GM12878 (cell line): ENCODE measurements around the gene ZNF780B. TPM values are rescaled to one million over a fixed set of nuclear protein-coding genes. Genes with fewer than 3 reads are reported as not detected.
"Not testable (repeated sequence)": the region's sequence is repeated elsewhere in the genome, so short reads cannot be mapped to it uniquely, and the experiment has no call there.

Source experiments
- ATAC-seq: fragments of 200-7000 bp; cut with Tn5 transposase; 3 replicates; pipeline ENCODE4 v1.9.1; 2020; ENCODE audit warnings: mild to moderate bottlenecking, moderate library complexity
- BruUV-seq: library from RNA; stranded (reverse); fragments of 400-500 nt; replicated peaks from 2 replicates; lab custom pipeline; 2021; lab: Mats Ljungman, UMichigan
- CTCF ChIA-PET: fragments of 300-600 bp; sonication (Branson Sonifier 250); formaldehyde crosslinking; extraction: SDS; loops from one replicate; lab custom pipeline; 2021; ENCODE audit warnings: inconsistent platforms; lab: Yijun Ruan, JAX
- POLR2A ChIA-PET: fragments of 350-600 bp; formaldehyde crosslinking; extraction: SDS; loops from one replicate; lab custom pipeline; 2021; ENCODE audit warnings: inconsistent platforms; lab: Charles Lee
- RAD21 ChIA-PET: fragments of 300-600 bp; sonication (Branson Sonifier 250); formaldehyde crosslinking; loops from one replicate; lab custom pipeline; 2023; ENCODE audit warnings: antibody characterized with exemption; ENCODE audit not compliant: unreplicated experiment; lab: Charles Lee
- SMC1A ChIA-PET: fragments of 300-600 bp; sonication (Branson Sonifier 250); formaldehyde crosslinking; loops from one replicate; lab custom pipeline; 2023; ENCODE audit not compliant: unreplicated experiment, uncharacterized antibody; lab: Charles Lee
- DNase-seq: peaks from one replicate; pipeline ENCODE4 v3.0.0-alpha.2; 2011; ENCODE audit warnings: low read depth, low spot score
- FAIRE-seq: peaks from 3 replicates; lab custom pipeline; 2011; peaks lifted over from hg19 to GRCh38; lab: Jason Lieb, UNC
- H2AFZ ChIP-seq: 2 replicates; pipeline ENCODE4 v1.6.0; 2011; ENCODE audit warnings: low read depth, low read length, control low read depth; ENCODE audit not compliant: control insufficient read depth
- H3K27ac ChIP-seq: 2 replicates; pipeline ENCODE4 v1.5.1; 2011; ENCODE audit warnings: control low read depth; ENCODE audit not compliant: control insufficient read depth, insufficient read depth
- H3K27me3 ChIP-seq, 2 experiments: replicated peaks in 1 of 2; 2 replicates each; pipeline versions ENCODE4 v1.6.0 to v1.6.1; 2011; ENCODE audit warnings: low read length in 1 of 2; ENCODE audit not compliant: control insufficient read depth in 2 of 2, insufficient read depth in 2 of 2
- H3K36me3 ChIP-seq, 2 experiments: 2 replicates each; pipeline ENCODE4 v1.5.1; 2011; ENCODE audit warnings: low read length in 1 of 2; ENCODE audit not compliant: control insufficient read depth in 2 of 2, insufficient read depth in 2 of 2
- H3K4me1 ChIP-seq: 2 replicates; pipeline ENCODE4 v1.6.1; 2011; ENCODE audit warnings: mild to moderate bottlenecking, low read length, moderate library complexity, mixed read lengths; ENCODE audit not compliant: control insufficient read depth, insufficient read depth
- H3K4me2 ChIP-seq: 2 replicates; pipeline ENCODE4 v1.6.0; 2011; ENCODE audit warnings: control low read depth; ENCODE audit not compliant: control insufficient read depth, insufficient read depth
- H3K4me3 ChIP-seq: fragments of 200-600 bp; sonication (generic); 2 replicates; pipeline ENCODE4 v1.5.1; 2016
- H3K79me2 ChIP-seq: 2 replicates; pipeline ENCODE4 v1.6.0; 2011; ENCODE audit warnings: low read length; ENCODE audit not compliant: control insufficient read depth, insufficient read depth
- H3K9ac ChIP-seq: 2 replicates; pipeline ENCODE4 v1.8.0; 2011; ENCODE audit warnings: low read length, control low read depth, mixed read lengths; ENCODE audit not compliant: control insufficient read depth, insufficient read depth
- H3K9me3 ChIP-seq: replicated peaks from 3 replicates; pipeline ENCODE4 v1.5.1; 2011; ENCODE audit warnings: mild to moderate bottlenecking, low read length; ENCODE audit not compliant: control insufficient read depth, insufficient read depth
- H4K20me1 ChIP-seq: 2 replicates; pipeline ENCODE4 v1.6.0; 2011; ENCODE audit not compliant: control insufficient read depth, insufficient read depth
- CREB1 ChIP-seq: IDR thresholded peaks from 2 replicates; pipeline ENCODE4 v1.6.1; 2012; ENCODE audit warnings: low read depth, mild to moderate bottlenecking, inconsistent platforms
- YY1 ChIP-seq: IDR thresholded peaks from 2 replicates; pipeline ENCODE4 v1.6.1; 2011; ENCODE audit warnings: low read depth, mild to moderate bottlenecking, low read length
- ZZZ3 ChIP-seq: IDR thresholded peaks from 2 replicates; pipeline ENCODE4 v1.6.1; 2011; ENCODE audit warnings: low read depth; ENCODE audit not compliant: control insufficient read depth, insufficient read length
- WGBS: methylation state at CpG from one replicate; pipeline ENCODE4 v1.1.6; 2016; ENCODE audit warnings: low lambda C conversion rate; ENCODE audit not compliant: insufficient replicate concordance, insufficient coverage; ENCODE audit errors: missing lambda C conversion rate; 5-methylcytosine and 5-hydroxymethylcytosine counted together
- in situ Hi-C: fragments of 300-500 bp; cut with MboI; formaldehyde crosslinking; loops from 9 replicates; pipeline ENCODE4 v1.14.3; 2018; ENCODE audit warnings: mixed read lengths
- intact Hi-C: fragments of 100-400 bp; cut with micrococcal nuclease; formaldehyde crosslinking; loops from one replicate; pipeline ENCODE4 v1.14.2; 2022; ENCODE audit not compliant: unreplicated experiment
- polyA plus RNA-seq, 11 experiments: library from polyadenylated mRNA; depleted of rRNA in 4 of 11; unstranded in 6 of 11; stranded (reverse) in 5 of 11; fragments of >200 nt; fragmentation: Nextera tagmentation in 4 of 11; fragmentation: Illumina TruSeq in 1 of 11; extraction: Ambion mirVana in 4 of 11; extraction: Trizol in 1 of 11; gene quantifications; 1 replicate in 1 of 11; 2 replicates in 10 of 11; pipeline versions ENCODE4 v1.2.1 to v1.2.3, GENCODE V29; 2011 to 2016; ENCODE audit warnings: inconsistent platforms in 2 of 11, missing spikeins in 2 of 11, low read depth in 1 of 11
- total RNA-seq, 4 experiments: library from RNA; depleted of rRNA in 3 of 4; stranded (reverse); fragments of >200 nt in 3 of 4; fragmentation: Illumina TruSeq in 1 of 4; extraction: Trizol in 1 of 4; gene quantifications; 2 replicates each; pipeline versions ENCODE4 v1.2.1 to v1.2.3, GENCODE V29; 2013 to 2021
- TF ChIP-seq, protein P1 (sequence below): IDR thresholded peaks from 2 replicates; pipeline ENCODE4 v1.6.1; 2012; ENCODE audit warnings: low read depth, low read length, improper control_type of control experiment
- TF ChIP-seq, protein P2 (sequence below): fragments of 450-650 bp; IDR thresholded peaks from 2 replicates; pipeline ENCODE4 v1.6.1; 2018; ENCODE audit warnings: borderline replicate concordance, mild to moderate bottlenecking; ENCODE audit not compliant: partially characterized antibody

The ZNF780B gene
- total and polyA plus RNA-seq, 10 of the 15 experiments (the other 5 are each of a cell fraction or from before 2014, with no cell fraction given), result 7.3 to 24.0 (median 12.3) TPM

DNA sequence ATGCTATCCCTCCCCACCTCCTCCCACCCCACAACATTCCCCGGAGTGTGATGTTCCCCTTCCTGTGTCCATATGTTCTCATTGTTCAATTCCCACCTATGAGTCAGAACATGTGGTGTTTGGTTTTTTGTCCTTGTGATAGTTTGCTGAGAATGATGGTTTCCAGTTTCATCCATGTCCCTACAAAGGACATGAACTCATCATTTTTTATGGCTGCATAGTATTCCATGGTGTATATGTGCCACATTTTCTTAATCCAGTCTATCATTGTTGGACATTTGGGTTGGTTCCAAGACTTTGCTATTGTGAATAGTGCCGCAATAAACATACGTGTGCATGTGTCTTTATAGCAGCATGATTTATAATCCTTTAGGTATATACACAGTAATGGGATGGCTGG lies 18.0 kb downstream of the ZNF780B start:
- RAD21 ChIA-PET, in situ Hi-C loops, H3K27me3 ChIP-seq, H4K20me1 ChIP-seq, H3K36me3 ChIP-seq, H3K4me2 ChIP-seq, H2AFZ ChIP-seq, H3K9ac ChIP-seq, BruUV-seq, FAIRE-seq, H3K4me1 ChIP-seq, POLR2A ChIA-PET, H3K79me2 ChIP-seq, H3K4me3 ChIP-seq, CTCF ChIA-PET, intact Hi-C loops, ATAC-seq, SMC1A ChIA-PET, H3K27ac ChIP-seq, DNase-seq: not testable (repeated sequence)
- WGBS, result 100% methylated on average over 3 of the region's 3 CpGs
- peaks cover 29% of the 10 kb centered on the region for H3K9me3 ChIP-seq

DNA sequence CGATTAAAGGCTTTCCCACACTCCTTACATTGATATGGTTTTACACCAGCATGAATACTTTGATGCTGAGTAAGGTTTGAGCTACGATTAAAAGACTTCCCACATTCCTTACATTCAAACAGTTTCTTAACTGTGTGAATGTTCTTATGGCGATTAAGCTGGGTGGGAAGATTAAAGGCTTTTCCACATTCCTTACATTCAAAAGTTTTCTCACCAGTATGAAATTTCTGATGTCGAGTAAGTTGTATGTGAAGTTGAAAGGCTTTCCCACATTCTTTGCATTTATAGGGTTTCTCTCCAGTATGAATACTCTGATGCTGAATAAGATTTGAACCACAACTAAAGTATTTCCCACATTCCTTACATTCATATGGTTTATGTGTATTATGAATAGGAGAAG lies 20.0 kb downstream of the ZNF780B start:
- ATAC-seq (no peak), DNase-seq (no peak), FAIRE-seq (no peak)
- CTCF ChIA-PET, result no interaction called here
- Histone ChIP-seq H3K27ac (no peak overlapping the region), H3K4me3 (no peak overlapping the region), H3K27me3 (no peaks in the 10 kb centered on the region), H3K4me2 (no peak overlapping the region), H3K9me3 (peaks cover 32% of the 10 kb centered on the region), H3K9ac (no peak overlapping the region), H3K79me2 (no peaks in the 10 kb centered on the region), H2AFZ (no peak overlapping the region), H3K4me1 (no peaks in the 10 kb centered on the region), H3K36me3 (no peaks in the 10 kb centered on the region), H4K20me1 (no peaks in the 10 kb centered on the region)
- SMC1A ChIA-PET, result no interaction called here
- in situ Hi-C loops, result no loop called here
- TF ChIP-seq ZZZ3 (no peak), CREB1 (no peak), YY1 (no peak)
- TF ChIP-seq, protein P1, sequence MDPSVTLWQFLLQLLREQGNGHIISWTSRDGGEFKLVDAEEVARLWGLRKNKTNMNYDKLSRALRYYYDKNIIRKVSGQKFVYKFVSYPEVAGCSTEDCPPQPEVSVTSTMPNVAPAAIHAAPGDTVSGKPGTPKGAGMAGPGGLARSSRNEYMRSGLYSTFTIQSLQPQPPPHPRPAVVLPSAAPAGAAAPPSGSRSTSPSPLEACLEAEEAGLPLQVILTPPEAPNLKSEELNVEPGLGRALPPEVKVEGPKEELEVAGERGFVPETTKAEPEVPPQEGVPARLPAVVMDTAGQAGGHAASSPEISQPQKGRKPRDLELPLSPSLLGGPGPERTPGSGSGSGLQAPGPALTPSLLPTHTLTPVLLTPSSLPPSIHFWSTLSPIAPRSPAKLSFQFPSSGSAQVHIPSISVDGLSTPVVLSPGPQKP, result no peak
- TF ChIP-seq, protein P2, sequence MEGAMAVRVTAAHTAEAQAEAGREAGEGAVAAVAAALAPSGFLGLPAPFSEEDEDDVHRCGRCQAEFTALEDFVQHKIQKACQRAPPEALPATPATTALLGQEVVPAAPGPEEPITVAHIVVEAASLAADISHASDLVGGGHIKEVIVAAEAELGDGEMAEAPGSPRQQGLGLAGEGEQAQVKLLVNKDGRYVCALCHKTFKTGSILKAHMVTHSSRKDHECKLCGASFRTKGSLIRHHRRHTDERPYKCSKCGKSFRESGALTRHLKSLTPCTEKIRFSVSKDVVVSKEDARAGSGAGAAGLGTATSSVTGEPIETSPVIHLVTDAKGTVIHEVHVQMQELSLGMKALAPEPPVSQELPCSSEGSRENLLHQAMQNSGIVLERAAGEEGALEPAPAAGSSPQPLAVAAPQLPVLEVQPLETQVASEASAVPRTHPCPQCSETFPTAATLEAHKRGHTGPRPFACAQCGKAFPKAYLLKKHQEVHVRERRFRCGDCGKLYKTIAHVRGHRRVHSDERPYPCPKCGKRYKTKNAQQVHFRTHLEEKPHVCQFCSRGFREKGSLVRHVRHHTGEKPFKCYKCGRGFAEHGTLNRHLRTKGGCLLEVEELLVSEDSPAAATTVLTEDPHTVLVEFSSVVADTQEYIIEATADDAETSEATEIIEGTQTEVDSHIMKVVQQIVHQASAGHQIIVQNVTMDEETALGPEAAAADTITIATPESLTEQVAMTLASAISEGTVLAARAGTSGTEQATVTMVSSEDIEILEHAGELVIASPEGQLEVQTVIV, result no peak
- BruUV-seq, result no TSS peak
- POLR2A ChIA-PET, result no interaction called here
- 97% methylated on average over 4 of the region's 4 CpGs for WGBS
- intact Hi-C loops, result no loop called here
- RAD21 ChIA-PET, result no interaction called here
